Hepatocyte (in vitro differentiated cells): Measurements from ENCODE around the gene TPST1.

Experiments used
- CTCF ChIP-seq: fragments of 200-600 bp; sonication (generic); IDR thresholded peaks from 2 replicates; pipeline ENCODE4 v1.5.1; 2016; ENCODE audit warnings: antibody characterized with exemption, mild to moderate bottlenecking; ENCODE audit not compliant: poor library complexity
- EZH2 ChIP-seq: fragments of 200-600 bp; sonication (generic); IDR thresholded peaks from 2 replicates; pipeline ENCODE4 v1.6.1; 2016; ENCODE audit warnings: antibody characterized with exemption, mild to moderate bottlenecking, borderline replicate concordance
- EZH2phosphoT487 ChIP-seq: fragments of 200-600 bp; sonication (generic); IDR thresholded peaks from one replicate; pipeline ENCODE4 v1.6.1; 2018; ENCODE audit warnings: antibody characterized with exemption, mild to moderate bottlenecking, low read depth, moderate library complexity; ENCODE audit not compliant: unreplicated experiment, severe bottlenecking

GRCh38 chr7:66272321-66272720, 67.2 kb downstream of the TPST1 start:
- TF ChIP-seq EZH2: no peak
- no peak for TF ChIP-seq CTCF
- TF ChIP-seq EZH2phosphoT487: no peak
